Neural crest cell (in vitro differentiated cells): ENCODE data around the gene DLX1. TPM values are rescaled to one million over a fixed set of nuclear protein-coding genes. Genes with fewer than 3 reads are reported as not detected.

Source experiments
- DNase-seq: peaks from one replicate; pipeline ENCODE4 v3.0.0; 2021; ENCODE audit warnings: low read depth, mixed read lengths, low spot score
- H3K27ac Mint-ChIP-seq: one replicate; pipeline ENCODE4 v1.8.0; 2021; ENCODE audit warnings: mild to moderate bottlenecking, mixed read lengths; ENCODE audit not compliant: unreplicated experiment
- H3K27me3 Mint-ChIP-seq: 2 replicates; pipeline ENCODE4 v1.8.0; 2021; ENCODE audit warnings: low read depth, mild to moderate bottlenecking, mixed read lengths
- H3K36me3 Mint-ChIP-seq: 2 replicates; pipeline ENCODE4 v1.8.0; 2021; ENCODE audit warnings: low read depth, mild to moderate bottlenecking, mixed read lengths
- H3K4me1 Mint-ChIP-seq: 2 replicates; pipeline ENCODE4 v1.8.0; 2021; ENCODE audit warnings: mixed read lengths
- H3K4me3 Mint-ChIP-seq: one replicate; pipeline ENCODE4 v1.8.0; 2021; ENCODE audit warnings: mild to moderate bottlenecking, mixed read lengths
- H3K9me3 Mint-ChIP-seq: 2 replicates; pipeline ENCODE4 v1.8.0; 2021; ENCODE audit warnings: mixed read lengths
- CTCF ChIP-seq: fragments of 200-600 bp; sonication (generic); conservative IDR thresholded peaks from 2 replicates; pipeline ENCODE4 v1.5.0; 2021; ENCODE audit warnings: antibody characterized with exemption, mild to moderate bottlenecking
- total RNA-seq: library from RNA; stranded (reverse); gene quantifications from 2 replicates; pipeline ENCODE4 v1.2.1, GENCODE V29; 2021

Gene DLX1
- total RNA-seq, 1 donor from 2014 or later = 48.9 TPM

GRCh38 chr2:172096626-172097547 lies 11.6 kb downstream of the DLX1 start:
- H3K27ac Mint-ChIP-seq = peak overlapping the region; percentile 94
- peak overlapping the region; percentile 76 for H3K4me3 Mint-ChIP-seq
- peak; percentile 35 for DNase-seq
- H3K4me1 Mint-ChIP-seq = peaks cover 46% of the 10 kb centered on the region
- peaks cover 95% of the 10 kb centered on the region for H3K27me3 Mint-ChIP-seq
- peaks cover 4% of the 10 kb centered on the region for H3K36me3 Mint-ChIP-seq
- TF ChIP-seq CTCF = no peak
- no peaks in the 10 kb centered on the region for H3K9me3 Mint-ChIP-seq

- DNase-seq = no peak
- H3K4me1 Mint-ChIP-seq = peaks cover 46% of the 10 kb centered on the region
- no peak for TF ChIP-seq CTCF
- peak overlapping the region; percentile 94 for H3K27ac Mint-ChIP-seq
- H3K36me3 Mint-ChIP-seq = peaks cover 4% of the 10 kb centered on the region
- no peaks in the 10 kb centered on the region for H3K9me3 Mint-ChIP-seq
- H3K27me3 Mint-ChIP-seq = peaks cover 95% of the 10 kb centered on the region
- peak overlapping the region; percentile 72 for H3K4me3 Mint-ChIP-seq
Observed at GRCh38 chr2:172097557-172098131, 12.3 kb downstream of the DLX1 start.

GRCh38 chr2:172098287-172098649 lies 13.0 kb downstream of the DLX1 start:
- no peak overlapping the region for H3K27ac Mint-ChIP-seq
- DNase-seq = no peak

GRCh38 chr2:172098650-172099471 lies 13.6 kb downstream of the DLX1 start:
- DNase-seq = peak; percentile 60
- peaks cover 47% of the 10 kb centered on the region for H3K4me1 Mint-ChIP-seq
- H3K36me3 Mint-ChIP-seq = peaks cover 4% of the 10 kb centered on the region
- no peaks in the 10 kb centered on the region for H3K9me3 Mint-ChIP-seq
- peak overlapping the region; percentile 84 for H3K4me3 Mint-ChIP-seq
- H3K27me3 Mint-ChIP-seq = peaks cover 95% of the 10 kb centered on the region
- no peak overlapping the region for H3K27ac Mint-ChIP-seq
- TF ChIP-seq CTCF = no peak

More at GRCh38 chr2:172098287-172098649, 13.0 kb downstream of the DLX1 start:
- no peaks in the 10 kb centered on the region for H3K9me3 Mint-ChIP-seq
- TF ChIP-seq CTCF = no peak
- peak overlapping the region; percentile 75 for H3K4me3 Mint-ChIP-seq
- peaks cover 4% of the 10 kb centered on the region for H3K36me3 Mint-ChIP-seq
- H3K4me1 Mint-ChIP-seq = peaks cover 47% of the 10 kb centered on the region
- peaks cover 95% of the 10 kb centered on the region for H3K27me3 Mint-ChIP-seq

GRCh38 chr2:172099472-172100079 lies 14.3 kb downstream of the DLX1 start:
- Mint-ChIP-seq H3K4me3 (peak overlapping the region; percentile 84), H3K27ac (no peak overlapping the region), H3K36me3 (peaks cover 4% of the 10 kb centered on the region), H3K4me1 (peaks cover 48% of the 10 kb centered on the region), H3K9me3 (no peaks in the 10 kb centered on the region), H3K27me3 (peaks cover 95% of the 10 kb centered on the region)
- TF ChIP-seq CTCF = no peak
- DNase-seq = no peak
